Loucy (cell line): ENCODE results near the gene NRG3.

Experiments used
- CTCF ChIP-seq: fragments of 200-600 bp; sonication (generic); conservative IDR thresholded peaks from 2 replicates; pipeline ENCODE4 v1.5.1; 2014; ENCODE audit warnings: mild to moderate bottlenecking, antibody characterized with exemption, low read length
- EZH2phosphoT487 ChIP-seq: fragments of 200-600 bp; IDR thresholded peaks from 2 replicates; pipeline ENCODE4 v1.6.1; 2018; ENCODE audit warnings: antibody characterized with exemption, mild to moderate bottlenecking, moderate library complexity, borderline replicate concordance

- TF ChIP-seq CTCF = no peak
- TF ChIP-seq EZH2phosphoT487 = no peak
These were observed 28.5 kb downstream of the NRG3 start for GRCh38 chr10:81903472-81903871.
